NCI-H2081 (cell line): Measurements from ENCODE around the gene WHRN.

Experiments
- DNase-seq, 2 experiments: peaks; one replicate each; lab custom pipeline; 2025; lab: John Stamatoyannopoulos, UW

WHRN gene

GRCh38 chr9:114470581-114470980 is 34.7 kb downstream of the WHRN start:
- no peak for DNase-seq

- no peak for DNase-seq
These were observed 35.2 kb downstream of the WHRN start for GRCh38 chr9:114470121-114470520.

GRCh38 chr9:114469091-114469853 is 36.0 kb downstream of the WHRN start:
- DNase-seq, result no peak

- DNase-seq, result no peak
These were observed 37.4 kb downstream of the WHRN start for GRCh38 chr9:114467910-114468309.

GRCh38 chr9:114467226-114467750 is 38.0 kb downstream of the WHRN start:
- no peak for DNase-seq

- peak; percentile 63 to 77 for DNase-seq
These were observed 39.1 kb downstream of the WHRN start for GRCh38 chr9:114465906-114466900.

GRCh38 chr9:114465417-114465816 is 39.9 kb downstream of the WHRN start:
- DNase-seq, result no peak

GRCh38 chr9:114464281-114465051 is 40.8 kb downstream of the WHRN start:
- no peak for DNase-seq

GRCh38 chr9:114462791-114463190 is 42.5 kb downstream of the WHRN start:
- no peak for DNase-seq

GRCh38 chr9:114461468-114461867 is 43.8 kb downstream of the WHRN start:
- no peak for DNase-seq

- DNase-seq, result peak; percentile 80 to 93
These were observed 44.6 kb downstream of the WHRN start for GRCh38 chr9:114460513-114461199.

GRCh38 chr9:114459464-114459863 is 45.8 kb downstream of the WHRN start:
- no peak for DNase-seq

- no peak for DNase-seq
These were observed 48.3 kb downstream of the WHRN start for GRCh38 chr9:114456929-114457328.

GRCh38 chr9:114454652-114455051 is 50.6 kb downstream of the WHRN start:
- DNase-seq, result peak; percentile 25 to 76

- peak; percentile 72 to 87 for DNase-seq
These were observed 52.8 kb downstream of the WHRN start for GRCh38 chr9:114452219-114453165.

- DNase-seq, result no peak
These were observed 53.6 kb downstream of the WHRN start for GRCh38 chr9:114451707-114452031.

- DNase-seq, result no peak
These were observed 54.2 kb downstream of the WHRN start for GRCh38 chr9:114450833-114451706.

GRCh38 chr9:114450181-114450580 is 55.1 kb downstream of the WHRN start:
- DNase-seq, result no peak

GRCh38 chr9:114449236-114449635 is 56.0 kb downstream of the WHRN start:
- peak in 1 of 2 experiments; percentile 42 for DNase-seq
